Measurements from ENCODE around the gene RECK.

The RECK gene

GRCh38 chr9:36119476-36119875, 82.8 kb downstream of the RECK start:
- Histone ChIP-seq H3K9me3 (ENCODE audit: severe bottlenecking) (no peaks in the 10 kb centered on the region), H3K36me3 (ENCODE audit: low read depth) (no peaks in the 10 kb centered on the region), H3K27me3 (ENCODE audit: insufficient read depth, poor library complexity, severe bottlenecking) (no peaks in the 10 kb centered on the region), H3K4me1 (ENCODE audit: insufficient read depth, poor library complexity, severe bottlenecking) (no peaks in the 10 kb centered on the region), H3K4me3 (ENCODE audit: severe bottlenecking) (no peak overlapping the region), H3K27ac (ENCODE audit: poor library complexity, severe bottlenecking) (no peak overlapping the region)
- DNase-seq (ENCODE audit: low spot score) (no peak), ATAC-seq (ENCODE audit: low read depth) (no peak)
- TF ChIP-seq, protein P1, sequence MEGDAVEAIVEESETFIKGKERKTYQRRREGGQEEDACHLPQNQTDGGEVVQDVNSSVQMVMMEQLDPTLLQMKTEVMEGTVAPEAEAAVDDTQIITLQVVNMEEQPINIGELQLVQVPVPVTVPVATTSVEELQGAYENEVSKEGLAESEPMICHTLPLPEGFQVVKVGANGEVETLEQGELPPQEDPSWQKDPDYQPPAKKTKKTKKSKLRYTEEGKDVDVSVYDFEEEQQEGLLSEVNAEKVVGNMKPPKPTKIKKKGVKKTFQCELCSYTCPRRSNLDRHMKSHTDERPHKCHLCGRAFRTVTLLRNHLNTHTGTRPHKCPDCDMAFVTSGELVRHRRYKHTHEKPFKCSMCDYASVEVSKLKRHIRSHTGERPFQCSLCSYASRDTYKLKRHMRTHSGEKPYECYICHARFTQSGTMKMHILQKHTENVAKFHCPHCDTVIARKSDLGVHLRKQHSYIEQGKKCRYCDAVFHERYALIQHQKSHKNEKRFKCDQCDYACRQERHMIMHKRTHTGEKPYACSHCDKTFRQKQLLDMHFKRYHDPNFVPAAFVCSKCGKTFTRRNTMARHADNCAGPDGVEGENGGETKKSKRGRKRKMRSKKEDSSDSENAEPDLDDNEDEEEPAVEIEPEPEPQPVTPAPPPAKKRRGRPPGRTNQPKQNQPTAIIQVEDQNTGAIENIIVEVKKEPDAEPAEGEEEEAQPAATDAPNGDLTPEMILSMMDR (IDR thresholded peaks at IDR 0.05; ENCODE audit: poor library complexity, severe bottlenecking): no peak

GRCh38 chr9:36120705-36121104, 84.0 kb downstream of the RECK start:
- no peak for ATAC-seq (ENCODE audit: low read depth)
- Histone ChIP-seq H3K27ac (ENCODE audit: poor library complexity, severe bottlenecking) (no peak overlapping the region), H3K27me3 (ENCODE audit: insufficient read depth, poor library complexity, severe bottlenecking) (no peaks in the 10 kb centered on the region), H3K4me1 (ENCODE audit: insufficient read depth, poor library complexity, severe bottlenecking) (no peaks in the 10 kb centered on the region), H3K36me3 (ENCODE audit: low read depth) (no peaks in the 10 kb centered on the region), H3K9me3 (ENCODE audit: severe bottlenecking) (no peaks in the 10 kb centered on the region), H3K4me3 (ENCODE audit: severe bottlenecking) (no peak overlapping the region)
- DNase-seq (ENCODE audit: low spot score): no peak
- TF ChIP-seq, protein P1 (IDR thresholded peaks at IDR 0.05; ENCODE audit: poor library complexity, severe bottlenecking): no peak

- Histone ChIP-seq H3K9me3 (ENCODE audit: severe bottlenecking) (no peaks in the 10 kb centered on the region), H3K27ac (ENCODE audit: poor library complexity, severe bottlenecking) (no peak overlapping the region), H3K4me1 (ENCODE audit: insufficient read depth, poor library complexity, severe bottlenecking) (no peaks in the 10 kb centered on the region), H3K4me3 (ENCODE audit: severe bottlenecking) (no peak overlapping the region), H3K27me3 (ENCODE audit: insufficient read depth, poor library complexity, severe bottlenecking) (no peaks in the 10 kb centered on the region), H3K36me3 (ENCODE audit: low read depth) (no peaks in the 10 kb centered on the region)
- ATAC-seq (ENCODE audit: low read depth): no peak
- TF ChIP-seq, protein P1 (IDR thresholded peaks at IDR 0.05; ENCODE audit: poor library complexity, severe bottlenecking): no peak
- DNase-seq (ENCODE audit: low spot score): no peak
Measured at GRCh38 chr9:36121971-36122370, 85.3 kb downstream of the RECK start.

GRCh38 chr9:36123515-36123914, 86.8 kb downstream of the RECK start:
- Histone ChIP-seq H3K4me1 (ENCODE audit: insufficient read depth, poor library complexity, severe bottlenecking) (no peaks in the 10 kb centered on the region), H3K27ac (ENCODE audit: poor library complexity, severe bottlenecking) (no peak overlapping the region), H3K36me3 (ENCODE audit: low read depth) (no peaks in the 10 kb centered on the region), H3K27me3 (ENCODE audit: insufficient read depth, poor library complexity, severe bottlenecking) (no peaks in the 10 kb centered on the region), H3K4me3 (ENCODE audit: severe bottlenecking) (no peak overlapping the region), H3K9me3 (ENCODE audit: severe bottlenecking) (no peaks in the 10 kb centered on the region)
- TF ChIP-seq, protein P1 (IDR thresholded peaks at IDR 0.05; ENCODE audit: poor library complexity, severe bottlenecking): no peak
- no peak for ATAC-seq (ENCODE audit: low read depth)
- no peak for DNase-seq (ENCODE audit: low spot score)

DNA sequence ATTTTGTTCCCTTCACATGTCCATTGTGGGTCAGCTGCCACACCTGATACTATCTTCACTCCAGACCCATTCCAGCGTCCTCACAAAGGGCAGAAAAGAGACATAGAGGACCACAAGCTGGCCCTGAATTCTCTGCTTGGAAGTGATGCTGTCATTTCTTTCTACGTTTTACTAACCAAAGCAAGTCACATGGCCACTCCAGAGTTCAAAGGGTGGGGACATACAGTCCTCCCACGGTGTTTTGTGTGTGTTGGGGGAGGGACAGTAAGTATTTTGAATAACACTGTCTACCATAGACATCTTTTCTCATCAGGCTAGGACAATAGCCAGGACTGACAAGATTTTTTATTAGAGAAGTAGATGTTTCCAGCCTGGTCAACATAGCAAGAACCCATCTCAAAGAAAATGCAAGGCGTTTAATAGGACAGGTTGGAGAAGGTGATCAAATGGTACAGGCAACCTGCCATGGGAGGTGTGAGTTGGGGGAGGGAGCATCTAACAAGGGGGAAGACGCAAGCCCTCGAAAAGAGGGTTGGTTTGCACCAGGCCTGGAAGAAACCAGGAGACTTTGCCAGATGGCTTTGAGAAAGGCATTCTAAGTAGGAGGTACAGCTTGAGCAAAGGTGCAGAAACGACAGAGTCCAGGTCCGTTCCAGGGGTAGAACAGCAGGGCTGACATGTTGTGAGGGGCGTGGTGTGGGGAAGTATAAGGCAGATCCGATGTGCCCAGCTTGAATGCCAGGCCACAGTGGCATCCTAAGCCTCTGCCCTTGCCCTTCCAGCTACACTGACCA, 88.5 kb downstream of the RECK start:
- no peaks in the 10 kb centered on the region for H3K36me3 ChIP-seq (ENCODE audit: low read depth)
- TF ChIP-seq, protein P1 (IDR thresholded peaks at IDR 0.05; ENCODE audit: poor library complexity, severe bottlenecking): no peak
- no peaks in the 10 kb centered on the region for H3K4me1 ChIP-seq (ENCODE audit: insufficient read depth, poor library complexity, severe bottlenecking)
- no peak overlapping the region for H3K27ac ChIP-seq (ENCODE audit: poor library complexity, severe bottlenecking)
- H3K27me3 ChIP-seq (ENCODE audit: insufficient read depth, poor library complexity, severe bottlenecking): no peaks in the 10 kb centered on the region
- no peak overlapping the region for H3K4me3 ChIP-seq (ENCODE audit: severe bottlenecking)
- H3K9me3 ChIP-seq (ENCODE audit: severe bottlenecking): no peaks in the 10 kb centered on the region
- no peak for DNase-seq (ENCODE audit: low spot score)
- no peak for ATAC-seq (ENCODE audit: low read depth)
